Measurements from ENCODE around the gene XAGE5.

DNA sequence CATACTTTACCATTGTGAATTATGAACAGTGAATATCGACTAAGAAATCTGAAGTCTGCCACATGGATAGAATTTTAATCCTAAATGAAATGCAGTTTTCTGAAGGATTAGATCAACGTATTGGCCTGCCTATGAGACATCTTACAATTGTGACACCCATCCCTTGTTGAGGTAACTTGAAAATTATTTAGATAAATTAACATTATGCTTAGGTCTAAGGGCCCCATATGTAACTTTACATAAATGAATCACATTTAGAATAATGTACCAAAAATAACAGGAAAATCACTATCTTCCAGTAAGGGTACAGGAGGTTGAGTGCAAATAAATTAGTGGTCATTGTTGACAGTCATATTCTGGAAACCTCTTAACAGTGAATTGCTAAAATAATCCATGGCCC, 13.5 kb downstream of the XAGE5 start:
- TF ChIP-seq, protein P1, sequence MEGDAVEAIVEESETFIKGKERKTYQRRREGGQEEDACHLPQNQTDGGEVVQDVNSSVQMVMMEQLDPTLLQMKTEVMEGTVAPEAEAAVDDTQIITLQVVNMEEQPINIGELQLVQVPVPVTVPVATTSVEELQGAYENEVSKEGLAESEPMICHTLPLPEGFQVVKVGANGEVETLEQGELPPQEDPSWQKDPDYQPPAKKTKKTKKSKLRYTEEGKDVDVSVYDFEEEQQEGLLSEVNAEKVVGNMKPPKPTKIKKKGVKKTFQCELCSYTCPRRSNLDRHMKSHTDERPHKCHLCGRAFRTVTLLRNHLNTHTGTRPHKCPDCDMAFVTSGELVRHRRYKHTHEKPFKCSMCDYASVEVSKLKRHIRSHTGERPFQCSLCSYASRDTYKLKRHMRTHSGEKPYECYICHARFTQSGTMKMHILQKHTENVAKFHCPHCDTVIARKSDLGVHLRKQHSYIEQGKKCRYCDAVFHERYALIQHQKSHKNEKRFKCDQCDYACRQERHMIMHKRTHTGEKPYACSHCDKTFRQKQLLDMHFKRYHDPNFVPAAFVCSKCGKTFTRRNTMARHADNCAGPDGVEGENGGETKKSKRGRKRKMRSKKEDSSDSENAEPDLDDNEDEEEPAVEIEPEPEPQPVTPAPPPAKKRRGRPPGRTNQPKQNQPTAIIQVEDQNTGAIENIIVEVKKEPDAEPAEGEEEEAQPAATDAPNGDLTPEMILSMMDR (IDR thresholded peaks at IDR 0.05; ENCODE audit: low read depth, low read length, missing input control): no peak
- TF ChIP-seq, protein P2, sequence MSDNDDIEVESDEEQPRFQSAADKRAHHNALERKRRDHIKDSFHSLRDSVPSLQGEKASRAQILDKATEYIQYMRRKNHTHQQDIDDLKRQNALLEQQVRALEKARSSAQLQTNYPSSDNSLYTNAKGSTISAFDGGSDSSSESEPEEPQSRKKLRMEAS (IDR thresholded peaks at IDR 0.05): no peak
- no peak for TF ChIP-seq TAF1 (conservative IDR thresholded peaks at IDR 0.05)
- TF ChIP-seq, protein P3, sequence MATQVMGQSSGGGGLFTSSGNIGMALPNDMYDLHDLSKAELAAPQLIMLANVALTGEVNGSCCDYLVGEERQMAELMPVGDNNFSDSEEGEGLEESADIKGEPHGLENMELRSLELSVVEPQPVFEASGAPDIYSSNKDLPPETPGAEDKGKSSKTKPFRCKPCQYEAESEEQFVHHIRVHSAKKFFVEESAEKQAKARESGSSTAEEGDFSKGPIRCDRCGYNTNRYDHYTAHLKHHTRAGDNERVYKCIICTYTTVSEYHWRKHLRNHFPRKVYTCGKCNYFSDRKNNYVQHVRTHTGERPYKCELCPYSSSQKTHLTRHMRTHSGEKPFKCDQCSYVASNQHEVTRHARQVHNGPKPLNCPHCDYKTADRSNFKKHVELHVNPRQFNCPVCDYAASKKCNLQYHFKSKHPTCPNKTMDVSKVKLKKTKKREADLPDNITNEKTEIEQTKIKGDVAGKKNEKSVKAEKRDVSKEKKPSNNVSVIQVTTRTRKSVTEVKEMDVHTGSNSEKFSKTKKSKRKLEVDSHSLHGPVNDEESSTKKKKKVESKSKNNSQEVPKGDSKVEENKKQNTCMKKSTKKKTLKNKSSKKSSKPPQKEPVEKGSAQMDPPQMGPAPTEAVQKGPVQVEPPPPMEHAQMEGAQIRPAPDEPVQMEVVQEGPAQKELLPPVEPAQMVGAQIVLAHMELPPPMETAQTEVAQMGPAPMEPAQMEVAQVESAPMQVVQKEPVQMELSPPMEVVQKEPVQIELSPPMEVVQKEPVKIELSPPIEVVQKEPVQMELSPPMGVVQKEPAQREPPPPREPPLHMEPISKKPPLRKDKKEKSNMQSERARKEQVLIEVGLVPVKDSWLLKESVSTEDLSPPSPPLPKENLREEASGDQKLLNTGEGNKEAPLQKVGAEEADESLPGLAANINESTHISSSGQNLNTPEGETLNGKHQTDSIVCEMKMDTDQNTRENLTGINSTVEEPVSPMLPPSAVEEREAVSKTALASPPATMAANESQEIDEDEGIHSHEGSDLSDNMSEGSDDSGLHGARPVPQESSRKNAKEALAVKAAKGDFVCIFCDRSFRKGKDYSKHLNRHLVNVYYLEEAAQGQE (IDR thresholded peaks at IDR 0.05): no peak
- TF ChIP-seq RXRA (IDR thresholded peaks at IDR 0.05): no peak
- no peak for TF ChIP-seq GABPA (IDR thresholded peaks at IDR 0.05 in 1 of 2, conservative IDR thresholded peaks at IDR 0.05 in 1 of 2)
- TF ChIP-seq RAD21 (IDR thresholded peaks at IDR 0.05): no peak
- TF ChIP-seq NR2F2 (IDR thresholded peaks at IDR 0.05): no peak
- no peak for TF ChIP-seq SP1 (IDR thresholded peaks at IDR 0.05)
- TF ChIP-seq JUND (IDR thresholded peaks at IDR 0.05): no peak
- TF ChIP-seq, protein P4, sequence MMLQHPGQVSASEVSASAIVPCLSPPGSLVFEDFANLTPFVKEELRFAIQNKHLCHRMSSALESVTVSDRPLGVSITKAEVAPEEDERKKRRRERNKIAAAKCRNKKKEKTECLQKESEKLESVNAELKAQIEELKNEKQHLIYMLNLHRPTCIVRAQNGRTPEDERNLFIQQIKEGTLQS (IDR thresholded peaks at IDR 0.05): no peak

Data from liver (tissue), 3 donors.